SK-N-MC (cell line): ENCODE data around the gene DUSP12.
A peak's percentile ranks its signal among the peaks of the same experiment; 100 is the strongest.
"Not testable (repeated sequence)": the region's sequence is repeated elsewhere in the genome, so short reads cannot be mapped to it uniquely, and the experiment has no call there.

ENCODE experiments used
- DNase-seq: peaks from one replicate; pipeline ENCODE4 v3.0.0-alpha.2; 2011; ENCODE audit warnings: low read depth, low spot score
- H3K27ac ChIP-seq: fragments of 200-600 bp; sonication (generic); 2 replicates; pipeline ENCODE4 v1.5.1; 2016; ENCODE audit warnings: mixed run types
- H3K36me3 ChIP-seq: fragments of 200-600 bp; sonication (generic); 2 replicates; pipeline ENCODE4 v1.6.1; 2017; ENCODE audit warnings: antibody characterized with exemption, low read length, mixed read lengths; ENCODE audit not compliant: insufficient read depth
- H3K4me3 ChIP-seq: fragments of 200-600 bp; sonication (generic); 2 replicates; pipeline ENCODE4 v1.5.1; 2016
- H3K9ac ChIP-seq: fragments of 200-600 bp; sonication (generic); 2 replicates; pipeline ENCODE4 v1.8.0; 2017; ENCODE audit warnings: mixed run types, mixed read lengths; ENCODE audit not compliant: insufficient read length
- H3K9me3 ChIP-seq: fragments of 200-600 bp; sonication (generic); 2 replicates; pipeline ENCODE4 v1.6.1; 2017; ENCODE audit warnings: low read depth, mild to moderate bottlenecking, antibody characterized with exemption, low read length, moderate library complexity, mixed read lengths
- EZH2 ChIP-seq: fragments of 200-600 bp; sonication (generic); IDR thresholded peaks from one replicate; pipeline ENCODE4 v1.6.1; 2017; ENCODE audit warnings: antibody characterized with exemption
- FOXP2 ChIP-seq: optimal IDR thresholded peaks from 2 replicates; pipeline ENCODE3; 2011; ENCODE audit warnings: mild to moderate bottlenecking, moderate library complexity; ENCODE audit not compliant: insufficient read depth; ENCODE audit errors: extremely low read length, control extremely low read depth
- POLR2AphosphoS5 ChIP-seq: IDR thresholded peaks from 2 replicates; pipeline ENCODE4 v1.6.1; 2012; ENCODE audit warnings: mild to moderate bottlenecking, low read depth, low read length, borderline replicate concordance

Gene DUSP12

GRCh38 chr1:161718559-161719324 is 30.8 kb upstream of the DUSP12 start:
- DNase-seq, result no peak
- Histone ChIP-seq H3K36me3 (no peaks in the 10 kb centered on the region), H3K9me3 (no peaks in the 10 kb centered on the region), H3K27ac (no peak overlapping the region), H3K4me3 (no peak overlapping the region), H3K9ac (no peak overlapping the region)
- TF ChIP-seq EZH2 (no peak), POLR2AphosphoS5 (no peak), FOXP2 (no peak)

GRCh38 chr1:161719325-161719611 is 30.3 kb upstream of the DUSP12 start:
- DNase-seq, result no peak
- no peak for TF ChIP-seq FOXP2
- no peak for TF ChIP-seq POLR2AphosphoS5
- TF ChIP-seq EZH2, result no peak
- no peak overlapping the region for H3K4me3 ChIP-seq
- no peak overlapping the region for H3K27ac ChIP-seq
- H3K9me3 ChIP-seq, result no peaks in the 10 kb centered on the region
- no peaks in the 10 kb centered on the region for H3K36me3 ChIP-seq
- no peak overlapping the region for H3K9ac ChIP-seq

GRCh38 chr1:161720422-161720821 is 29.2 kb upstream of the DUSP12 start:
- TF ChIP-seq EZH2, result no peak
- TF ChIP-seq FOXP2, result no peak
- no peak for TF ChIP-seq POLR2AphosphoS5
- no peaks in the 10 kb centered on the region for H3K9me3 ChIP-seq
- H3K27ac ChIP-seq, result no peak overlapping the region
- no peak overlapping the region for H3K4me3 ChIP-seq
- no peak for DNase-seq
- no peaks in the 10 kb centered on the region for H3K36me3 ChIP-seq
- no peak overlapping the region for H3K9ac ChIP-seq

- DNase-seq, result no peak
- TF ChIP-seq FOXP2 (no peak), POLR2AphosphoS5 (no peak), EZH2 (no peak)
- no peak within 1 kb of the TSS for H3K27ac ChIP-seq
- no peak within 1 kb of the TSS for H3K9ac ChIP-seq
- H3K9me3 ChIP-seq, result no peaks in the 10 kb centered on the region
- no peaks in the 10 kb centered on the region for H3K36me3 ChIP-seq
- no peak within 1 kb of the TSS for H3K4me3 ChIP-seq
These were observed 28.4 kb upstream of the DUSP12 start, which contains the start of gene FCRLB for GRCh38 chr1:161720956-161721737. TSS of gene FCRLB (plus strand) at chr1:161721544. CDS start at chr1:161722673, 1,129 bp downstream.

GRCh38 chr1:161721738-161722343 is 27.7 kb upstream of the DUSP12 start:
- Histone ChIP-seq H3K9me3 (no peaks in the 10 kb centered on the region), H3K4me3 (no peak overlapping the region), H3K9ac (no peak overlapping the region), H3K36me3 (no peaks in the 10 kb centered on the region), H3K27ac (no peak overlapping the region)
- no peak for DNase-seq
- TF ChIP-seq FOXP2, result no peak
- TF ChIP-seq POLR2AphosphoS5, result no peak
- TF ChIP-seq EZH2, result no peak

GRCh38 chr1:161722406-161722805 is 27.2 kb upstream of the DUSP12 start:
- no peaks in the 10 kb centered on the region for H3K36me3 ChIP-seq
- H3K9me3 ChIP-seq, result no peaks in the 10 kb centered on the region
- no peak overlapping the region for H3K4me3 ChIP-seq
- DNase-seq, result no peak
- H3K27ac ChIP-seq, result no peak overlapping the region
- TF ChIP-seq POLR2AphosphoS5 (no peak), EZH2 (no peak), FOXP2 (no peak)
- no peak overlapping the region for H3K9ac ChIP-seq

- no peak overlapping the region for H3K27ac ChIP-seq
- no peak for DNase-seq
- no peak overlapping the region for H3K9ac ChIP-seq
- H3K9me3 ChIP-seq, result no peaks in the 10 kb centered on the region
- TF ChIP-seq POLR2AphosphoS5 (no peak), EZH2 (no peak), FOXP2 (no peak)
- no peak overlapping the region for H3K4me3 ChIP-seq
- no peaks in the 10 kb centered on the region for H3K36me3 ChIP-seq
These were observed 26.0 kb upstream of the DUSP12 start for GRCh38 chr1:161723459-161724141.

GRCh38 chr1:161725258-161725907 is 24.2 kb upstream of the DUSP12 start:
- DNase-seq, H3K9me3 ChIP-seq, H3K27ac ChIP-seq, H3K9ac ChIP-seq, H3K36me3 ChIP-seq: not testable (repeated sequence)
- H3K4me3 ChIP-seq, result peak overlapping the region; percentile 92
